GM19025 (cell line): ENCODE measurements around the gene PPFIBP2.

Experiments
- ATAC-seq: cut with Tn5 transposase; IDR thresholded peaks from one replicate; pipeline ENCODE4 v1.9.1; 2021; ENCODE audit warnings: mild to moderate bottlenecking, low read depth, moderate library complexity; ENCODE audit not compliant: unreplicated experiment

PPFIBP2 gene

GRCh38 chr11:7523416-7524210, 9.8 kb downstream of the PPFIBP2 start:
- no peak for ATAC-seq

- no peak for ATAC-seq
These were observed 10.8 kb downstream of the PPFIBP2 start for GRCh38 chr11:7524462-7525235.

- no peak for ATAC-seq
These were observed 11.6 kb downstream of the PPFIBP2 start for GRCh38 chr11:7525424-7525823.

- no peak for ATAC-seq
These were observed 13.2 kb downstream of the PPFIBP2 start for GRCh38 chr11:7527029-7527428.

- no peak for ATAC-seq
These were observed 14.8 kb downstream of the PPFIBP2 start for GRCh38 chr11:7528514-7529049.

GRCh38 chr11:7530013-7530640, 16.3 kb downstream of the PPFIBP2 start:
- no peak for ATAC-seq

GRCh38 chr11:7531011-7531410, 17.2 kb downstream of the PPFIBP2 start:
- ATAC-seq: peak; percentile 47

GRCh38 chr11:7532405-7533145, 18.8 kb downstream of the PPFIBP2 start:
- no peak for ATAC-seq

GRCh38 chr11:7533199-7534041, 19.6 kb downstream of the PPFIBP2 start:
- ATAC-seq: peak; percentile 27

- ATAC-seq: peak; percentile 52
These were observed 20.2 kb downstream of the PPFIBP2 start for GRCh38 chr11:7534042-7534378.

GRCh38 chr11:7536100-7536499, 22.3 kb downstream of the PPFIBP2 start:
- ATAC-seq: no peak

- ATAC-seq: no peak
These were observed 23.5 kb downstream of the PPFIBP2 start for GRCh38 chr11:7537265-7537664.

- ATAC-seq: no peak
These were observed 24.2 kb downstream of the PPFIBP2 start for GRCh38 chr11:7538031-7538430.

- ATAC-seq: no peak
These were observed 25.0 kb downstream of the PPFIBP2 start for GRCh38 chr11:7538466-7539454.

GRCh38 chr11:7540830-7541555, 27.2 kb downstream of the PPFIBP2 start:
- no peak for ATAC-seq

- ATAC-seq: no peak
These were observed 29.5 kb downstream of the PPFIBP2 start for GRCh38 chr11:7543302-7543701.

- ATAC-seq: no peak
These were observed 30.2 kb downstream of the PPFIBP2 start for GRCh38 chr11:7544021-7544420.

- no peak for ATAC-seq
These were observed 31.8 kb downstream of the PPFIBP2 start for GRCh38 chr11:7545611-7546010.
